G401.6 (cell line): Measurements from ENCODE around the gene VGLL2.

Experiments
- FAIRE-seq: peaks from 2 replicates; lab custom pipeline; 2012; peaks lifted over from hg19 to GRCh38; lab: Jason Lieb, UNC

Gene VGLL2

DNA sequence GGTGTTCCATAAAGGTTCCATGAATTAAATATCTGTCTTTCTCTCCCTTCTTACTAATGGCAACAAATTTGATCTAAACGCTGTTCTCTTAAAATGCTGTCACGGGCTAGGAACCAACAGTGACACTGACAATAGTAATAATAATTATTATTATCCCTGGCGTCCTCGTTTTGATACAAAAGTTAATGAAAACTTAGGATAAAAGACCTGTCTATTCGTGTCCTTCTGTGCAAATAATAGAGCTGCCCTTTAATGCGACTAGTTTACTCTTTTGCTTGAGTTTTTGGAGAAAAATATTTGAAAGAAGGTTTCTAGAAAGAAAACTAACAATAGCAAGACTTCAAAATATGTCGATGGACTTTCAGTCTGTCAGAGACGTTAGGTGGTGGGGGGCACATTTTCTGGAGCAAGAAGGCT lies 4.3 kb downstream of the VGLL2 start:
- no peak for FAIRE-seq

DNA sequence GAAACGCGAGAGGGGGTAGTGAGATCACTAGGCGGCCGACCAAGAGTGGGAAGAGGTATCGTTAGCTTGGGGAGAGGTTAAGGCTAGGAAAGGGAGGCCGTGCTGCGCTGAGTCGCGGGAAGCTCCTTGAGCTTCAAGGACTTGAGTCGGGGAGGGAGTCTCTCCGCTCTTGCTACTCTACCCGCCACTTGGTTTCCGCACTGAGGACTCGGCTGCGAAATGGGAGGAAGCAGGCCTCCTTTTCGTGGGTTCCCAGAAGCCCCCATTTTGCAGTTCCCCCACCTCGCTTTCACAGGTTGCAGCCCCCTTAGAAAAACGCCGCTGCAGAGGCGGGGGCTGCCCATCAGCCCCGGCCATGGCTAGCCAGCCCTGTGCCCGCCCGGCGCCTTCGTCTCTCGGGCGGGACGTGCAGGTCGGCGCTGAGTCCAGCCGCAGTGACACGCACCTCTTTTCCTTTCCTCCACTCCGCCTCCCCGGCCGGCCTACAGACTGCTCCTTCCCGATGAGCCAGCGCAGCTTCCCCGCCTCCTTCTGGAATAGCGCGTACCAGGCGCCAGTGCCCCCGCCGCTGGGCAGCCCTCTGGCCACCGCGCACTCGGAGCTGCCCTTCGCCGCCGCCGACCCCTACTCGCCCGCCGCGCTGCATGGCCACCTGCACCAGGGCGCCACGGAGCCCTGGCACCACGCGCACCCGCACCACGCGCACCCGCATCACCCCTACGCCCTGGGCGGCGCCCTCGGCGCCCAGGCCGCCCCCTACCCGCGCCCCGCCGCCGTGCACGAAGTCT lies 4.9 kb downstream of the VGLL2 start:
- no peak for FAIRE-seq

DNA sequence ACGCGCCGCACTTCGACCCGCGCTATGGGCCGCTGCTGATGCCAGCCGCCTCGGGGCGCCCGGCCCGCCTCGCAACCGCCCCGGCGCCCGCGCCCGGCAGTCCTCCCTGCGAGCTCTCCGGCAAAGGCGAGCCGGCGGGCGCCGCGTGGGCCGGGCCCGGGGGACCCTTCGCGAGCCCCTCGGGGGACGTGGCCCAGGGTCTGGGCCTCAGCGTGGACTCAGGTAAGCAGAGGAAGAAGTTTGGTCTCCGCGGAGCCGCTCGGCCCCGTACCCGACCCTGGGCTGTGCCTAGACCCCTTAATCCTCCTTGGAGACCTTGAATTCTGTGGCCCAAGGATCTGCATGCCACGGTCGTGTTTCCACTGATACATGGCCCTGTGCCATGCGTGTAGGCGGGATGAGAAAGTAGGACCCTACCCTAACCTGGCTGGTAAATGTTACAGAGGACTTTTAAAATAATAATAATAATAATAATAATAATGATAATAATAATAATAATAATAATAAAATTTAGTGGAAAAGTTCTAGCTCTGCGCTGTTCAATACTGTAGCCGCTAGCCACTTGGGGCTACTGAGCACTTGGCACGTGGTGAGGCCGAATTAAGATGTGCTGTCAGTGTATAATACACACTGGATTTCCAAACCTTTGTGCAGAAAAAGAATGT lies 5.6 kb downstream of the VGLL2 start:
- FAIRE-seq = no peak

DNA sequence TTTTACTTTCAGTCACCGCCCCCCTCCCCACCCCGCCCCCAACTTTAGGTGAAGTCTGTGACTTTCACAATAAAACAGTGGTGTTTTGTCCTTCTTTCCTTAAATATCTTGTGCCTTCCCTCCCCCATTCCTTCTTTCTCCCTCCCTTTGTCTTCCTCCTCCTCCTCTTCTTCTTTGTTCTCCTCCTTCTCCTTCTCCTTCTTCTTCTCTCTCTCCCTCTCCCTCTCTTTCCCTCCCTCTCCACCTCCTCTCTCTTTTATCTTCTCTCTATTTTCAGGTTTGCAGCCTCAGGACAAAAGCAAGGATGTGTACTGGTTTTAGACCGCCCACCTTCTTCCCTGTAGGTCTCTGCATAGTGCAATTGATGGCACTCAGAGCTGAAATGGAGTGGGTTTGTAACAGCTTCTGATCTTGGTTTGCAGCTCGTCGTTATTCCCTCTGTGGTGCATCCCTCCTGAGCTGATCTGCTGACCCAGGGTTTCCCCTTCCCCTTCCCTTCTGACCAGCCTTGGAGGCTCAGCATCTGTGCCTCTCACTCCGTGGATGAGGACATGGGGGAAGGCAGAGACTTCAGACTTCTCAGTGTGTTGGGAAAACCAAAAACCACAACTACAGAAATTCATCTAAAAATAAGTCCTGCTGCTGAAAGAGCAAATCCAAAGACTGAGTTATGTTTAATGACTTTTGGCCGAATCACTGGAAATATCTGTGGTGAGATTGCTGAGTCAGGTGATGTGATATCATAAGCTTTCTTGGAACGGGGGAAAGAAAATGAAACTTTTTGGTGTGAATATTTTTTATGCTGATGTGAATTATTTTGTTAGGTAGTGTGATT lies 6.9 kb downstream of the VGLL2 start:
- no peak for FAIRE-seq

DNA sequence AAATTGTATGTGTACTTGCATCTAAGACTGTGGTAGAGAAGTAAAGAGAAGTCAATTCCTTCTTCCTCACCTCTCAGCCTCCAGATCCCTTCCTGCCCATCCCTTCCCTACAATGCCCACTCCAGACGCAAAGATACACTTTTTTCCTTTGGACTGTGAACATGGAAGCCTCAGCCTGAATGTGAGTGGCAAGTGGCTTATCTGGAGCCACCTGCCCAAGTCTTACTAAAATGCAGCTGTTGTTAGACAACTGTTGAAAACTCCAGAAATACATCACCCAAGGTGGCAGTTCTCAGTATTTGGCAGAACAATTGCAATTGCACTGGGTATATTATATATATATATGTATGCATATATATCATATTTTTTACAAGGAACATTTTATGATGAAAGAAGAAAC lies 7.5 kb downstream of the VGLL2 start:
- FAIRE-seq = no peak

DNA sequence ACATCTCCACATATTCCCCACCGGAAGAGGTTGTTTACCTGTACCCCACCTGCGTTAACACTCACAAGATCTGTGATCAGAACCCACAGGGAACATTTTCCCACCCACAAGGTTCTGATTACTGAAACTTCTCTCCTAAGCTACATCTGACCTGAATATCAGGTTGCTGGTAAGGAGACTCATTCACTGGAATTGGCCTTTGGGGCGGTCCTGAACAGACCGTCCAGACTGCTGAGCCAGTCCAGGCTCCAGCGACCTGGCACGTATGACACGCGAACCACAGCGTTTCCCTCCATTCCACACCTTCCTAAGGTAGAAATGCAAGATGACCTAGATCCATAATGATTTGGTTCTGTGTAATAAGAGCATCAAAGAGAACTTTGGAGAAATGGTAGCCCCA lies 9.8 kb downstream of the VGLL2 start:
- no peak for FAIRE-seq

DNA sequence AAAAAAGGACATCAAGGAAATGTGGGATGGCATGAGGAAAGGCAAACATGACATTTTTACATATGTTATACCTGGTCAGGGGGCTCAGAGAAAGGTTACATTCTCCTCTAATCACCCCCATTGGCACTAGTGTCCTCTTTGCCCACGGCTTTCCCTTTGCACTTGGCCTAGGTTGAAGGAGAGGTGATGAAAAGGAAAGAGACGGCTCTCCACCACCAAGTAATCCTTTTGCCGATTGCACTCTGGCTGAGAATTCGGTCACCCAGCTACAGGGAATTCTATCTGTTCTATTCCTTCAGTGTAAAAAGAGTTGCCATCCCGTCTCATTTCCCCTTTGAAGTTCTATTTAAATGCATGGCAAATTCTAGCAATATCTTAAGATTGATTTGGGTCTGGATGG lies 10.4 kb downstream of the VGLL2 start:
- no peak for FAIRE-seq

DNA sequence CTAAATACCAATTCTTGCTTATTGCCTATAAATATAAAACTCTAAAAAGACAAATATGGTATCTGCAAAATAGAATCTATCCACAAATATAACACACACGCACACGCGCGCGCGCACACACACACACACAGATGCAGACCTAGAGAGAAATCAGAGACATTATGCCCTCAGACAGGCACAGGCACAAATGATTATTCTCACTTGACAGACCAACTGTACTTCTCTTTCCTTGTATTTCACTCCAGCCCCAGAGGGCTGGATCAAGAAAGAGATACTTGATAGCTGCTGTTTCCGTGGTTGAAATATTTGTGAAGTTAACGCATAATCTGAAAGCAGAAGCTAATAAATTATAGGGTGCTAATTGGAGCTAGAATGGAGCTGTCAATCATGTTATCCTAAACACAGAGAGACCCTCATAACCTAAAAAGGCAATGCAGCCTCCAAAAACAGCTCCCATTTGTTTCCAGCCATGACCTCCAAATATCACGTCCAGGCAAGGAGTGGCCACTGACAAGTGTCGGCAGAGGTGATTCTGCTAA lies 11.5 kb downstream of the VGLL2 start:
- FAIRE-seq = no peak

DNA sequence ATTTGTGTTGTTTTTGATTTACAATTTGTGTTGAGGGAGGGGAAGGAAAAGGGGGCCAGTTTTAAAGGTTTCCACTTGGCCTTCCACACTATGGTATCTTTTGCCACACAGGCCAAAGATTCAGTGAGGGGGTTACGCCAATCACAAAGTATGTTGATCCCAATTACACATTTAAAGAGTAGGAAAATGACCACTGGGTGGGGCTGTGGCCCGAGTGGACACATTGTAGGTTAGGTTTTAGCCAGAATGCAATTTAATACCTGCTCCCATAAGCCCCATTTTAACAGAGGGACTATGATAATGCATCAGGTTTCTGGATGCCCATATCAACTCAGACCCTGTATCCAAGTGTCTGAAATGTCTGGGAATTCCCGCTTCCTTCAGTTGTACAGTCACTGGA lies 15.6 kb downstream of the VGLL2 start:
- FAIRE-seq = no peak

DNA sequence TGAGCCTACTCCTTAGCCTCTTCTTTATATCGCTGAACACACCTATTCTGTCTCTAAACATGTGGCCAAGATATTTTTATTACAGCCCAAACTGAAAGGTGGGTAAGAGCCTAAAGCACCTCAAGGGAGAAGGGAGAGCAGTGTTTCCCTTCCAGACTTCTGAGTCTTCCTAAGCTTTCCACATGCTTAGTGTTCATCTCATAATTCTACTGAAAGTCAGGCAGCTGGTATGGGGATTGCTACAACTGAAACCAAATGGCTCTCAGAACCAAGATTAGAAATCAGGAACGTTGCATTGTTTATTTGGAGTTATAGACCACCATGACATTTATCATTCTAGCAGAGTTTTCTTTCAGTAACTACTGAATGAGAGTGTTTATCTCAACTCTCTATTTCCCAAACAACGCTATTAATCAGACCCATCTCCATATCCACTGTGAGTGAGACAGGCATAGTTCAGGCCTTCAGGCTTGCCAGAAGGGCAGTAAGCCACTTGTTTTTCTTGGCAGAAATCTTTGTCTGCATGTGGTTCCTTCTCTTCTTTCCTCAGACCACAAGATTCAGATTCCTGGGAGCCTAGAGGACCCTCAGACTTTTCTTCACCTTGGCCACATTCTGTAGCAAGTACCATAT lies 22.8 kb downstream of the VGLL2 start:
- no peak for FAIRE-seq

DNA sequence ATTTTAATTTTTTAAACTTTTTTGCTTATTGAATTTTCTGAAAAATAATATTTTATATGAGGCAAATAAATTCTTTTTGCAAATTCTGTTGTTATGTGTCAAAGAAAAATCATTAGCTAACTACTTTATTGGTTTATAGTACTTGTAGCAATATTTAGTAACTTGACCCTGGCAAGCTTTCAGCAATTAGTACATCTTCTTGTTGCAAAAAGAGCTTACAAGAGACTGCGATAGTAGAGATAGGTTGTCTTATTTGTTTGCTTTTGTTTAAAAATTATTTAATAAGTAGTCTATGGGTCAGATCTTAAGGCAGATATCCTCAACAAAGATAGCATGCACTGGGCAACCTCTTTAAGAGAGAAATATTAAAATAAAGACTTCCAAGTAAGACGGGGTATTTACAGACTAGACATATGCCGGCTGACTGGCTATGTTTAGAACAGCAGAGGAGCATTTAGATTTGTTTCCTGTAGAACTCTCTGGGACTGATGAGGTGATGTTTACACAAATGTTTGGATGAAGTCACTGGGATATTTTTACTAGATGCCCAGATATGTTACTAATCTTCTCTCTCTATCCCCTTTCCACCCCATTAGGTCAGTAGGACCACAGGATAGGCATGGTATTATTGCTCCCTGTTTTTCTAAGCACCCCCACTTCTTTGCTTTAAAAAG lies 25.0 kb downstream of the VGLL2 start:
- no peak for FAIRE-seq

DNA sequence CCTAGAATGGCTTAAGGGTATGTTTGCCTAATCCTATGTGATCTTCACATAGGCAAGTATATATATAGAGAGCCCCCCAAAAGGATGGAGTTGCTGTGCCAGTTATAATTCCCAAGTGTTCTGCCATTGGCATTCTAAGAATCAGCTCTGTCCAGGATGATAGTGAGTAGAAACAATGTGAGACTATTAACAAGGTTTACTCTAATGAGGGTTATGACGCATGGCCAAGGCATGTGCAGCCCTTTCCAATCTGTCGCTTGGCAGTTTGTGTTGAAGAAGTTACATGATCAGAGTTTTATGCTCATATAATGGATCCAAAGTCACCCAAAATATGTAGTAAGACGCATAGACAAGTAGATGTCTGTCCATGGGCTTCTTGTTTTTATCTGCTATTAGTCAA lies 33.6 kb downstream of the VGLL2 start:
- no peak for FAIRE-seq

DNA sequence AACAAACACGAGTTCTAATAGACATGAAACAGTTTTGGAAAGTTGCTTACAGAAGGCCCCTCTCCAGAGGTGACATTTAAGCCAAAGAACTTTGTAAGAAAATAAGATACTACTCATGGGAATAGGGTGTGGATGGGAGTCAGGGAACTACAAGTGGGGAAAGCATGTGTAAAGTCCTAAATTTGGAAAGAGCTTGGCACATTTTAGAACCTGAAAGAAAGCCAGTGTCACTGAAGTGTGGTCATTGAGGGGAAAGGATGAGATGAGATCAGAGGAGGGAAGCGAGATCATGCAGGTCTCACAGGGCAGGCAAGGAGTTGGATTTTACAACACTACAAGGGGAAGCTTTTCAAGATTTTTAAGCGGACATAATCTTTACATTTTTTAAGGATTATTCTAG lies 38.0 kb downstream of the VGLL2 start:
- FAIRE-seq = no peak

DNA sequence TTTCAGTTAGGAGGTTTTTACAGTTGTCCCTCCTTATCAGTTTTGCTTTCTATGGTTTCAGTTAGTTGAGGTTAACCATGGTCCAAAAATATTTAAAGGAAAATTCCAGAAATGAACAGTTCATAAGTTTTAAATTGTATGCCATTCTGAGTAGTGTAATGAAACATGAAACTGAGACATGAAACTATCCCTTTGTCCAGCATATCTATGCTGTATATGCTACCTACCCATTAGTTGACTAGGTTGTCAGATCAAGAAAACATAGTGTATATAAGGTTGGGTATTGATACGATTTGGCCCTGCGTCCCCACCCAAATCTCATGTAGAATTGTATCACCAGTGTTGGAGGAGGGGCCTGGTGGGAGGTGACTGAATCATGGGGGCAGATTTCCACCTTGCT lies 39.1 kb downstream of the VGLL2 start:
- FAIRE-seq = no peak

DNA sequence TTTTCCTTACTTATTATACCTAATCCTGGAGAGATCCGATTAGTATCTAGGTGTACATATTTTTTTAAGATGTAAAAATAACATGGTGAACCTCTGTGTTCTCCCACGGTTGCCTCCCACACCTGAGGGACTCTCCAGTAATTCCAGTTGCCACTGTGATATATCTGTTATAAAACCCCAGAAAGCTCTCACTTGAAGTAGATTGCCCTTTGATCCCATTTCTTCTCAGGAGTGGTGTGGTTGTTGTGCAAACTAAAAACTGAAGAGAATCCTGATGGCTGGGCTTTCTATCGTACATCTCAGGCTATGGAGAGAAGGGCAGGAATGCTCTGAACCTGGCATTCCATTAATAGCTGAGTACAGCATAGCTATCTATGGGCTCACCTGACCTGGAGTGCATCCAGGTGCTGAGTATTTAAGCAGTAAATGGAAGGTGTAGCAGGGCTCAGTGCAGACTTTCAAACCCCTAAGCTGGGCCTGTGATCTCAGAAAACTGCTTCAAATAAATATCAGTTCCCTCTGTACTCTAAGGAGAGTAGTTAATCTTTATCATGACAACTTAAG lies 41.0 kb downstream of the VGLL2 start:
- no peak for FAIRE-seq

DNA sequence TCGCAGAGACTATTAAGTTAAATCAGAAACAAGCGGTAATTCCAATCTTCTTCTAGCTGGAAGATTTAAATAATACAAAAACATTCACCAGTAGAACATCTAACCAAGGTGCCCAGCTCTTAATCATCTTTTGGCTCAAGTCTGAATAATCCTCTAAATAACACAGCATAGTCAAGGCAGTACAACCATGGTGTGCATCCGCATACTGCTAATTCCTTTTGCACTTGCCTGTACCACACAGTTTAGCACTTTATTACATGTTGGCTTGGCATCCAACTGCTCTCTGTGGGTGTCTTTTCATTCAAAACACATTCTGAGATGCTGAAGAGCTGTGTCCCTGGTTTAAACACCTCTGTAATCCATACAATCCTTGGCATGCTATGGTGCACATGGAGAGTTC lies 42.3 kb downstream of the VGLL2 start:
- no peak for FAIRE-seq

DNA sequence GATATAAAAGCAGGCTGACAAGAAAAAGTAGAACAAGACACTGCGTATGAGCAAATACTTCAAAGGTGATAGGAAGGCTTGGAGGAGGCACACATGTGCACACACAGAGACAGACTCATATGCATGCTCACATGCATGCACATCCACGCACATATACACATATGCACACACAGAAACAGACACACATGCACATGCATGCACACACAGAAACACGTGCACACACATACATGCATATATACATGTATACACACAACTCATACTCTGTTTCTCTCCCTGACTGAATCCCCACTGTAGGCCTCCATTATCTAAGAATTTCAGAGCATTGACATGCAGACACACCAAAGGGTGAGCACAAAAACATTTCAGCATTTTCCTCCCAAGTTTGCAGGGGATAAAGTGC lies 43.7 kb downstream of the VGLL2 start:
- no peak for FAIRE-seq

DNA sequence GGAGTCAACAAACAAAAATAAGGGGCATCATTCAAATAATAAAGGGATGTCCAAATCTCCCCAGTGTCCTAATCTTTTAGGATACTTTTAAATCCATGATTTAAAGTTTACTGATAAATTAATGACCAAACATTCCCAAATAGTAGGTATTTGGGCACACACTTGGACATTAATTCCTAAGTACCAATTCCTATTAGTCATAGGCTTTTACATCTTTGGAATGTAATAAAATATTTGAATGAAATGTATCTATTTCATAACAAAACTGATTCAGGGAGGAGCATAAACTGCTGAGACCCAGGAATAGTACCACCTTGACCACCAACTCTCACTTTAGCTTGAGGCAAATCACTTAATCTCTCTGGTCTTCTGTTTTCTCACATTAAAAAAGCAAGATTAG lies 44.3 kb downstream of the VGLL2 start:
- no peak for FAIRE-seq

DNA sequence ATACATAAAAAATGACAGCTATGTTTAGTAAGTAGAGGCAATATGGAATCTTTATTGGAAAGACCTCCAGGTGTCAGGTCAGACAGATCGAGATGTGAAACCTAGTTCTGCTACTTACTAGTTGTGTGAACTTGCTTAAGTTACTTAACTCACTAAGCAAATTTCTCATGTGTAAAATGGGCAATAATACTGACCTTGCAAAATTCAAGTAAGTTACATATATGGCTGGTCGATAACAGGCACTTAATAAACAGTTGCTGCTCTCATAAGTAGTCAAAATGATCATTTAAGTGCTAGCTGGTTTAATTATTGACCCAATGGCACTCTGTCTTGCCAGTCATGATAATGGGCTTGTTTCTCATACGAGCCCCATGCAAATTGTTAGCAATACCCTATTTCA lies 46.0 kb downstream of the VGLL2 start:
- no peak for FAIRE-seq

DNA sequence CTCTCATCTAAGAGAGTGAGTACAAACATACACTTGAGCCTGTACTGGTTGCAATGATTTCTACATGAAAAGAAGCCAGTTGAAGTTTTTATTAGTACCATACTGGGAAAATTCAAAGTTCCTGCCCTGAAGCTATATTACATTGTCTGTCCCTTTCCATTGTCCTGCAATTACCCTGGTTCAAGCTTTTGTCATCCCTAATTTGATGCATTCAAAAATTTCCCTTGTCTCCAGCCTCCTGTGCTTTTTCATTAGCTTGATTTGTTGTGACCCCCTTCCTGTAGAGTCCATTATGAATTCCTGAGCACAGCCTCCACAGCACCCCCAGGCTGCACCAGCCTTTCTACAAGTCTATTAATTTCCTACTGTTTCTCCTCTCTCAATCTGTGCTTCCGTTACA lies 46.4 kb downstream of the VGLL2 start:
- FAIRE-seq = no peak

DNA sequence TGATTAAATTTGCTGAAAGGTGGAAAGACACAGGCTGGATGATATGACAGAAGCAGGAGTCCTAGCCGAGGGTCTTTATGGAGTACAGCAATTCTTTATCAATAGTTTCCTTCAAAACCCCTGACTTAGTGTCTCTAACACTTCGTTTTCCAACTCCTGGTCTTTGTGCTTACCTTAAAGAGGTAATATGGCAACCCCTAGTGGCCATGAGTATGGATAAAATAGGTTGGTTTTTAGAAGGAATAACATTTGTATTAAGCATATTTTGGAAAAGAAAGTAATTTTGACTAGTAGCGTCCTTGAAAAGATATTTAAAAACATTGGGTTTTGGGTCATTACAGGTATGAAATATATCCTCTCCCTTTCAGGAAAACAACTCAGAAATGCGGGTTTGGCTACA lies 51.9 kb downstream of the VGLL2 start:
- FAIRE-seq = peak; percentile 51
